Activated CD4-positive, alpha-beta memory T cell treated with anti-CD3 and anti-CD28 coated beads for 36 hours (primary cell): ENCODE results near the gene NFIA. TPM values are rescaled to one million over a fixed set of nuclear protein-coding genes. Genes with fewer than 3 reads are reported as not detected.

Experiments used
- CTCF ChIA-PET: fragments of 350-600 bp; sonication (Branson Sonifier 250); formaldehyde crosslinking; loops from one replicate; lab custom pipeline; 2021; ENCODE audit warnings: antibody characterized with exemption, inconsistent platforms; lab: Charles Lee
- POLR2A ChIA-PET: fragments of 350-600 bp; sonication (Branson Sonifier 250); formaldehyde crosslinking; loops from one replicate; lab custom pipeline; 2021; ENCODE audit warnings: antibody characterized with exemption; lab: Charles Lee
- DNase-seq: peaks from one replicate; pipeline ENCODE4 v3.0.0-alpha.2; 2020
- H3K27ac Mint-ChIP-seq: one replicate; pipeline ENCODE4 v1.8.0; 2021; ENCODE audit warnings: mixed read lengths
- H3K27me3 Mint-ChIP-seq: one replicate; pipeline ENCODE4 v1.8.0; 2021; ENCODE audit warnings: mixed read lengths
- H3K36me3 Mint-ChIP-seq: one replicate; pipeline ENCODE4 v1.8.0; 2021; ENCODE audit warnings: mixed read lengths
- H3K4me1 Mint-ChIP-seq: one replicate; pipeline ENCODE4 v1.8.0; 2021; ENCODE audit warnings: low read depth, mixed read lengths
- H3K4me3 Mint-ChIP-seq: one replicate; pipeline ENCODE4 v1.8.0; 2021; ENCODE audit warnings: mild to moderate bottlenecking, mixed read lengths
- H3K9me3 Mint-ChIP-seq: one replicate; pipeline ENCODE4 v1.8.0; 2021; ENCODE audit warnings: mixed read lengths
- intact Hi-C: fragments of 100-400 bp; cut with micrococcal nuclease; formaldehyde crosslinking; loops from one replicate; pipeline ENCODE4 v1.15.1; 2023
- total RNA-seq, 2 experiments: library from RNA; stranded (reverse); gene quantifications; one replicate each; pipeline ENCODE4 v1.2.3, GENCODE V29; 2021

Gene NFIA
- total RNA-seq, 2 experiments from 2014 or later, result 5.3 to 7.1 TPM

DNA sequence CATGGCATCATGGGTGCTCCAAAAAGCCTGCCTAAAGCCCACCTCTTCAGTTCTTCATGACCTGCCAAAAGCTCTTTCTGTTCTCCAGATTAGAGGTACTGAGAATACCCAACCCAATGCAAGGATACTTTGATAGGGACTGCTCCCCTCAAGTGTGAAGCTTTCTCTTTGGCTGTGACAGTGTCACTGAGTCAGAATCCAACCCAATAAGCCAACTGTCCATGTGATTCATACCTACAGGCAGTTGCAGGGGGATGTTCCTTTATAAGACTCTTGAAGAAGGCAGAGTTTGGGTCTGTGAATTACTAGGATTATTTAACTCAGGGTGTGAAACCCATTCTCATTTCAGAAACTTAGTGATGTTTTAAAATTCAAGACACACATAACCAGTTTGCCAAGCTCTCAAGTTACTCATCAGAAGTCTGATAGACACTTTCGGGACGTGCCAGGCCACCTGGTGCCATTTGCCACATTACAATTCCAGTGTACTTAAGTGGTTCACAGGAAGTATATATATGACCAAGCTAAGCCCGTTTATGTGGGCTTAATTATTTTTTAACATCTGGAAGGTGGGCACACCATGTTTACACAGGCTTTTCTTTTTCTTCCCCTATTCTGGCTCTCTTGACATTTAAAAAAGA lies 265.8 kb downstream of the NFIA start:
- DNase-seq, result peak; percentile 16
- intact Hi-C loops, result no loop called here
- ChIA-PET POLR2A (interaction anchor here (0.7 to 1.3 kb wide), 4 partner anchors 29 to 298 kb away, joined by 3 to 6 read pairs (median 3); no protein-coding TSS in a partner anchor), CTCF (interaction anchor here (1.5 kb wide), 1 partner anchor 298 kb away, joined by 5 read pairs; no protein-coding TSS in a partner anchor)
- Mint-ChIP-seq H3K4me3 (no peak overlapping the region), H3K36me3 (peaks cover 8% of the 10 kb centered on the region), H3K9me3 (no peaks in the 10 kb centered on the region), H3K27ac (no peak overlapping the region), H3K4me1 (peaks cover 3% of the 10 kb centered on the region), H3K27me3 (no peaks in the 10 kb centered on the region)

DNA sequence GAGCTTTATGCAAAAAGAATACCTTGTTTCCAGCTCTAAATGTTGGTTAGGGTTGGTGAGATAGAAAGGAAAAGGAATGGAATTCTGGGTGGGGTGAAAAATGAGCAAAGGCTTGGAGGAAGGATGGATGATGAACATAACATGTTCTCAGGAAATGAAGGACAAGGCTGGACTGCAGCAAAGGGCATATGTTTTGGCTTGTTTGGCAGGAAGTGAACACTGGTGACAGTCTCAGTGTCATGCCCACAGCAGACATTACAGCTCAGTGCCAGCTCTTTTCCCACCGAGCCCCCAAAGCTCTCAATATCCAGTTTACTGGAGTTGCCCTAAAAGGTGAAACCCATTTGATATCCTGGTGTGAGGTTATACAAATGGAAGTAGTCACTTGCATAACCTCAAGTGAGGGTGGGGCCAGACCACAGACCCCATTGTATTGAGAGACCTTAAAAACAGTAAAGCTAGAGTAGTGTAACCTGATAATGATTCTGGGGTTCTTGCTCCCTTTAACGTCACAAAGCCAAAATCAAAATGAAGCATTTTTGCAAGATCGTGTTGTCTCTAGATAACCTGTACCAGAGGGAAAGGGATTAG lies 270.6 kb downstream of the NFIA start:
- CTCF ChIA-PET, result no interaction called here
- Mint-ChIP-seq H3K4me1 (peaks cover 6% of the 10 kb centered on the region), H3K27me3 (no peaks in the 10 kb centered on the region), H3K27ac (no peak overlapping the region), H3K9me3 (no peaks in the 10 kb centered on the region), H3K36me3 (peaks cover 1% of the 10 kb centered on the region), H3K4me3 (no peak overlapping the region)
- no peak for DNase-seq
- intact Hi-C loops, result no loop called here
- POLR2A ChIA-PET, result no interaction called here

DNA sequence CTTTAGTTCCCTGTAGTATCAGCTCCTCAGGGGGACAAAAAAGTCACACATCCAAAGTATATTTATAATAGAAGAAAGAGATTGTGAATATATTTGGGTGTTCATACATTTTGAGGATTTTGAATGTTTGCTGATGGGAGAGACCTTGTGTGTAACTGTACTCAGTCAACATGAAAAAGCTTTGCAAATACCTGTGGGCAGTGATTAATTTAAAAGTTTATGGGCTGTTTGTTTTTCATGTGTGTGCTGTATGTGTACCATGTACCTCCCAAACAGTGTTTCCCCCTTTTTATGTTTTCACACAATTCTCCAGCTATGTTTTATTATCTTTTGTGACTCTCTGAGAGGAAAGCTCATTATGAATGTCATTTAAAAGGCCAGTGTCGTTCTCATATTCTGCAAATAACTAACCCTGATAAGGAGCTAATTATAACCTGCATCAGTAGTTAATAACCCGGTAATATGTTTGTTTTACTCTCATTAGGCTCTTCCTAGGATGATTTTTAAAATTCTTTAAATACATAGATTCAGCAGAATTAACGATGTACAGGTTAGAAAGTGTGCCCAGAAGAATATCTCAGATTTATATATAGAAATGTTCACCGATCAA lies 271.5 kb downstream of the NFIA start:
- POLR2A ChIA-PET, result no interaction called here
- CTCF ChIA-PET, result interaction anchor here (0.6 kb wide), 1 partner anchor 304 kb away, joined by 3 read pairs; no protein-coding TSS in a partner anchor
- Mint-ChIP-seq H3K4me1 (peaks cover 4% of the 10 kb centered on the region), H3K27me3 (no peaks in the 10 kb centered on the region), H3K36me3 (no peaks in the 10 kb centered on the region), H3K4me3 (no peak overlapping the region), H3K27ac (no peak overlapping the region), H3K9me3 (no peaks in the 10 kb centered on the region)
- intact Hi-C loops, result no loop called here
- DNase-seq, result no peak

- H3K36me3 Mint-ChIP-seq, result peaks cover 6% of the 10 kb centered on the region
- H3K9me3 Mint-ChIP-seq, result no peaks in the 10 kb centered on the region
- no peaks in the 10 kb centered on the region for H3K27me3 Mint-ChIP-seq
- H3K4me3 Mint-ChIP-seq, result no peak overlapping the region
- no peak for DNase-seq
- CTCF ChIA-PET, result no interaction called here
- peaks cover 4% of the 10 kb centered on the region for H3K4me1 Mint-ChIP-seq
- intact Hi-C loops, result no loop called here
- no peak overlapping the region for H3K27ac Mint-ChIP-seq
- POLR2A ChIA-PET, result no interaction called here
Measured at GRCh38 chr1:61356016-61356415, 273.7 kb downstream of the NFIA start.

DNA sequence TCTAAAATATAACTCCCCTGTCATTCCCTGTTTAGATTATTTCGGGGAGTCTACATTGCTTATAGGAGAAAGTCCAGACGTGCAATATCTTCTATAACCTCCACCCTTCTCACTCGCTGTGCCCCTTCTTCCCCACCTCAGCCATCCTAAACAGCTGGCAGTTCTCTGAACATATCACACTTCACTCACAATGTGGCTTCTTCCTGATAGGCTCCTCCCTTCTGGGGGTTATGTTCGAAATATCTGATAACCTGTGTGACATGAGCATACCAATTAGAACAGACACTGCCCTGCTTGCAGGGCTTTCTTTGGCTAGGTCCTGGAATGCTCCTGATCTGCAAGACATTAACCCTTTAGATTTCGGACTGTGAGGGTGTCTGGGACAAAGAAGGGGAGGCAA lies 274.6 kb downstream of the NFIA start:
- H3K4me1 Mint-ChIP-seq, result peaks cover 4% of the 10 kb centered on the region
- H3K27me3 Mint-ChIP-seq, result no peaks in the 10 kb centered on the region
- ChIA-PET CTCF (interaction anchor here (0.6 kb wide), 1 partner anchor 88 kb away, joined by 3 read pairs; no protein-coding TSS in a partner anchor), POLR2A (no interaction called here)
- no peak for DNase-seq
- intact Hi-C loops, result no loop called here
- H3K9me3 Mint-ChIP-seq, result no peaks in the 10 kb centered on the region
- H3K4me3 Mint-ChIP-seq, result no peak overlapping the region
- H3K36me3 Mint-ChIP-seq, result peaks cover 7% of the 10 kb centered on the region
- no peak overlapping the region for H3K27ac Mint-ChIP-seq

DNA sequence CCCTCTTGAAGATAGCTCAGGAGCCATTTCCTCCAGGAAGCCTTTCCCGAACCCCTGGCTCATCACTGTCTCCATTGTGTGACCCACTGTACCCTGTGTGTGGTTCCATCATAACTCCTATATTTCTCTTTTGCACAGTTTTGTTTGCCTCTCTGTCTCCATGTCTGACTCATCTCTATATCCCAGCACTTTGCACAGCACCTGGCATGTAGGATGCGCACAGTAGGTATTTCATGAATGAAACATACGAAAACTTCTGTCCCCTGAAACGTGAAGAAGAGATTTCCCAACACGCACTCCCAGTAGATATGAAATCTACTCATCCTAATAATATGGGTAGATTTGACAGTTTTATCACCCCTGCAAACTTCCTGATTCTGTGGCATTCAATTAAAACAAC lies 275.2 kb downstream of the NFIA start:
- Mint-ChIP-seq H3K4me1 (peaks cover 4% of the 10 kb centered on the region), H3K9me3 (no peaks in the 10 kb centered on the region), H3K27ac (no peak overlapping the region), H3K36me3 (peaks cover 7% of the 10 kb centered on the region), H3K4me3 (no peak overlapping the region), H3K27me3 (no peaks in the 10 kb centered on the region)
- POLR2A ChIA-PET, result no interaction called here
- DNase-seq, result no peak
- CTCF ChIA-PET, result no interaction called here
- intact Hi-C loops, result no loop called here

- DNase-seq, result no peak
- no peaks in the 10 kb centered on the region for H3K9me3 Mint-ChIP-seq
- CTCF ChIA-PET, result no interaction called here
Measured at GRCh38 chr1:61358770-61359455, 276.6 kb downstream of the NFIA start.

DNA sequence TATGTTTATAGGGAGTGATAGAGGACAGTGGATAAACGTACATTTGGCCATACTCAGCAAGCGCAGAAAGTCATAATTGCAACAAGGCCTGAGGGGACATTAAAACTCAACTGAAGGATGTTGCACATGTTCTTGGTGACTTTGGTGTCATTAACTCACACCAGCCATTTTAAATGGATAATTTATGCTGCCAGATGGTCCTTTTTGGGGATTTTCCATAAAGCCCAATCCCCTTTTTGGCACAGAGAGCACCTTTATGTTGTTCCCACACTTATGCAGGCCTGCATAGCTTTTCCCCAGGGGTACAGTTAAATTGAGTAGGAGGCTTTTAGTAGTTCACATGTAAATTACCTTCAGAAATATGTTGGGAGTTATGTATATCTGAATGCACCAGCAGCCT lies 279.6 kb downstream of the NFIA start:
- intact Hi-C loops, result no loop called here
- H3K4me1 Mint-ChIP-seq, result no peaks in the 10 kb centered on the region
- no peak overlapping the region for H3K27ac Mint-ChIP-seq
- ChIA-PET POLR2A (no interaction called here), CTCF (no interaction called here)
- H3K4me3 Mint-ChIP-seq, result no peak overlapping the region
- H3K27me3 Mint-ChIP-seq, result no peaks in the 10 kb centered on the region
- DNase-seq, result no peak
- H3K36me3 Mint-ChIP-seq, result peaks cover 7% of the 10 kb centered on the region
- H3K9me3 Mint-ChIP-seq, result no peaks in the 10 kb centered on the region

More at GRCh38 chr1:61358770-61359455, 276.6 kb downstream of the NFIA start:
- Mint-ChIP-seq H3K27me3 (no peaks in the 10 kb centered on the region), H3K27ac (no peak overlapping the region), H3K4me3 (no peak overlapping the region), H3K4me1 (peaks cover 4% of the 10 kb centered on the region), H3K36me3 (peaks cover 7% of the 10 kb centered on the region)
- intact Hi-C loops, result no loop called here
- POLR2A ChIA-PET, result no interaction called here

- Mint-ChIP-seq H3K27ac (no peak overlapping the region), H3K27me3 (no peaks in the 10 kb centered on the region), H3K4me3 (no peak overlapping the region), H3K36me3 (peaks cover 7% of the 10 kb centered on the region), H3K4me1 (no peaks in the 10 kb centered on the region), H3K9me3 (no peaks in the 10 kb centered on the region)
- no peak for DNase-seq
- POLR2A ChIA-PET, result no interaction called here
- CTCF ChIA-PET, result no interaction called here
- intact Hi-C loops, result no loop called here
Measured at GRCh38 chr1:61362351-61362750, 280.0 kb downstream of the NFIA start.

- peaks cover 4% of the 10 kb centered on the region for H3K36me3 Mint-ChIP-seq
Measured at GRCh38 chr1:61368366-61368765, 286.0 kb downstream of the NFIA start.

GRCh38 chr1:61368876-61369275 lies 286.5 kb downstream of the NFIA start:
- no peaks in the 10 kb centered on the region for H3K4me1 Mint-ChIP-seq
- no peak overlapping the region for H3K27ac Mint-ChIP-seq
- peaks cover 4% of the 10 kb centered on the region for H3K36me3 Mint-ChIP-seq
- no peaks in the 10 kb centered on the region for H3K27me3 Mint-ChIP-seq
- no peak overlapping the region for H3K4me3 Mint-ChIP-seq
- POLR2A ChIA-PET, result no interaction called here
- CTCF ChIA-PET, result interaction anchor here (0.5 kb wide), 1 partner anchor 27 kb away, joined by 5 read pairs; no protein-coding TSS in a partner anchor
- no peak for DNase-seq
- H3K9me3 Mint-ChIP-seq, result no peaks in the 10 kb centered on the region
- intact Hi-C loops, result no loop called here

More at GRCh38 chr1:61368366-61368765, 286.0 kb downstream of the NFIA start:
- ChIA-PET POLR2A (no interaction called here), CTCF (no interaction called here)
- Mint-ChIP-seq H3K4me3 (no peak overlapping the region), H3K27me3 (no peaks in the 10 kb centered on the region), H3K27ac (no peak overlapping the region), H3K4me1 (no peaks in the 10 kb centered on the region), H3K9me3 (no peaks in the 10 kb centered on the region)
- intact Hi-C loops, result no loop called here
- DNase-seq, result no peak
